Measurements from ENCODE around the gene TFCP2. TPM values are rescaled to one million over a fixed set of nuclear protein-coding genes. Genes with fewer than 3 reads are reported as not detected.

TFCP2 gene
- polyA plus RNA-seq, 3 donors = 56.6 to 59.6 (median 58.6) TPM

- no peak for DNase-seq (ENCODE audit: low read depth in 3 of 3, low spot score in 2 of 3)
Observed at GRCh38 chr12:51049525-51049924, 123.4 kb downstream of the TFCP2 start.

- DNase-seq (ENCODE audit: low read depth in 3 of 3, low spot score in 2 of 3) = no peak
Observed at GRCh38 chr12:51048661-51049251, 124.2 kb downstream of the TFCP2 start.

- DNase-seq (ENCODE audit: low read depth in 3 of 3, low spot score in 2 of 3) = peak; percentile 95 to 96 (median 96)
Observed at GRCh38 chr12:51047655-51048540, 125.0 kb downstream of the TFCP2 start, which contains the start of gene LETMD1. Gene LETMD1 (plus strand): TSS chr12:51048327. CDS start chr12:51048357, 30 bp downstream.

Other genes with a start within 250 kb of the TFCP2 start
- under 1 TPM in 1 of 3 donors, not detected in 2; 0.43 TPM for gene HIGD1C, start 220.6 kb downstream of the TFCP2 start, polyA plus RNA-seq (ENCODE audit: insufficient read length in 3 of 3)
- 10 to 100 TPM; 46.9 to 53.9 (median 48.9) TPM for gene SLC11A2, start 146.8 kb downstream of the TFCP2 start, polyA plus RNA-seq (ENCODE audit: insufficient read length in 3 of 3)
- gene LETMD1, start 124.8 kb downstream of the TFCP2 start, polyA plus RNA-seq (ENCODE audit: insufficient read length in 3 of 3) = 10 to 100 TPM; 86.4 to 88.1 (median 87.8) TPM
- gene CSRNP2, start 89.5 kb downstream of the TFCP2 start, polyA plus RNA-seq (ENCODE audit: insufficient read length in 3 of 3) = 10 to 100 TPM; 35.4 to 38.4 (median 35.7) TPM
- gene POU6F1, start 44.9 kb upstream of the TFCP2 start, polyA plus RNA-seq (ENCODE audit: insufficient read length in 3 of 3) = 1 to 10 TPM; 6.2 to 6.7 (median 6.2) TPM
- 100 to 1,000 TPM; 316 to 335 (median 325) TPM for gene DAZAP2, start 65.7 kb upstream of the TFCP2 start, polyA plus RNA-seq (ENCODE audit: insufficient read length in 3 of 3)
- gene SMAGP, start 97.3 kb upstream of the TFCP2 start, polyA plus RNA-seq (ENCODE audit: insufficient read length in 3 of 3) = 10 to 100 TPM; 25.4 to 25.9 (median 25.4) TPM
- 1 to 10 TPM; 3.1 to 4.2 (median 3.7) TPM for gene BIN2, start 151.0 kb upstream of the TFCP2 start, polyA plus RNA-seq (ENCODE audit: insufficient read length in 3 of 3)
- not detected for gene CELA1, start 173.5 kb upstream of the TFCP2 start, polyA plus RNA-seq (ENCODE audit: insufficient read length in 3 of 3)
- gene GALNT6, start 218.3 kb upstream of the TFCP2 start, polyA plus RNA-seq (ENCODE audit: insufficient read length in 3 of 3) = 1 to 10 TPM; 4.5 to 5.5 (median 5.3) TPM